ENCODE measurements around the gene PLB1. TPM values are rescaled to one million over a fixed set of nuclear protein-coding genes. Genes with fewer than 3 reads are reported as not detected.

The PLB1 gene
- polyA plus RNA-seq, 2 of the 4 experiments (the other 2 are of a cell fraction), result 0.26 to 1.4 TPM

GRCh38 chr2:28563869-28564268, 68.0 kb downstream of the PLB1 start:
- H3K9me3 ChIP-seq, result no peaks in the 10 kb centered on the region
- POLR2A ChIA-PET, result no interaction called here
- no peak overlapping the region for H3K27ac ChIP-seq
- H3K4me3 ChIP-seq, result no peak overlapping the region
- CTCF ChIA-PET, result interaction anchor here (0.8 to 6.4 kb wide), 5 partner anchors 13 to 190 kb away, joined by 3 to 89 read pairs (median 3); partner anchors contain the start of gene PPP1CB
- FAIRE-seq (no peak), ATAC-seq (no peak), DNase-seq (ENCODE audit: low read depth in 1 of 2, low spot score in 1 of 2) (no peak)
- TF ChIP-seq CTCF (IDR thresholded peaks at IDR 0.05), result no peak
- no peak for TF ChIP-seq ESRRA (IDR thresholded peaks at IDR 0.05; ENCODE audit: borderline replicate concordance, low read length)
- no peak for TF ChIP-seq HOXB5 (CRISPR knock-in tag; IDR thresholded peaks at IDR 0.05)
- TF ChIP-seq GATA3 (IDR thresholded peaks at IDR 0.05; ENCODE audit: borderline replicate concordance), result no peak
- TF ChIP-seq HOXB13 (CRISPR knock-in tag; IDR thresholded peaks at IDR 0.05; ENCODE audit: low read depth), result no peak
- TF ChIP-seq JUN (IDR thresholded peaks at IDR 0.05), result no peak
- TF ChIP-seq TP53 (CRISPR knock-in tag; IDR thresholded peaks at IDR 0.05), result no peak
- TF ChIP-seq CBX2 (IDR thresholded peaks at IDR 0.05; ENCODE audit: borderline replicate concordance, low read depth), result no peak
- no peak for TF ChIP-seq BHLHE40 (IDR thresholded peaks at IDR 0.05; ENCODE audit: low read depth, low read length)
- TF ChIP-seq NFE2L2 (conservative IDR thresholded peaks at IDR 0.05; ENCODE audit: low read length), result no peak
- no peak for TF ChIP-seq POLR2A (IDR thresholded peaks at IDR 0.05; ENCODE audit: low read length)
- no peak for TF ChIP-seq CEBPB (IDR thresholded peaks at IDR 0.05)
- no peak for TF ChIP-seq RNF2 (IDR thresholded peaks at IDR 0.05; ENCODE audit: borderline replicate concordance, low read depth)
- no peak for TF ChIP-seq RARB (CRISPR knock-in tag; IDR thresholded peaks at IDR 0.05)
- H3K4me1 ChIP-seq, result peaks cover 19% of the 10 kb centered on the region
- H3K4me2 ChIP-seq, result no peak overlapping the region
- 19% methylated on average over 1 of the region's 1 CpG for WGBS (ENCODE audit: missing lambda C conversion rate)

GRCh38 chr2:28564346-28564745, 68.5 kb downstream of the PLB1 start:
- TF ChIP-seq, protein P1, sequence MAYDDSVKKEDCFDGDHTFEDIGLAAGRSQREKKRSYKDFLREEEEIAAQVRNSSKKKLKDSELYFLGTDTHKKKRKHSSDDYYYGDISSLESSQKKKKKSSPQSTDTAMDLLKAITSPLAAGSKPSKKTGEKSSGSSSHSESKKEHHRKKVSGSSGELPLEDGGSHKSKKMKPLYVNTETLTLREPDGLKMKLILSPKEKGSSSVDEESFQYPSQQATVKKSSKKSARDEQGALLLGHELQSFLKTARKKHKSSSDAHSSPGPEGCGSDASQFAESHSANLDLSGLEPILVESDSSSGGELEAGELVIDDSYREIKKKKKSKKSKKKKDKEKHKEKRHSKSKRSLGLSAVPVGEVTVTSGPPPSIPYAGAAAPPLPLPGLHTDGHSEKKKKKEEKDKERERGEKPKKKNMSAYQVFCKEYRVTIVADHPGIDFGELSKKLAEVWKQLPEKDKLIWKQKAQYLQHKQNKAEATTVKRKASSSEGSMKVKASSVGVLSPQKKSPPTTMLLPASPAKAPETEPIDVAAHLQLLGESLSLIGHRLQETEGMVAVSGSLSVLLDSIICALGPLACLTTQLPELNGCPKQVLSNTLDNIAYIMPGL (CRISPR knock-in tag; IDR thresholded peaks at IDR 0.05; ENCODE audit: borderline replicate concordance), result no peak
- TF ChIP-seq EHMT2 (IDR thresholded peaks at IDR 0.05; ENCODE audit: low read depth), result no peak
- no peak for TF ChIP-seq FOXS1 (CRISPR knock-in tag; IDR thresholded peaks at IDR 0.05)
- no peak for TF ChIP-seq MAZ (IDR thresholded peaks at IDR 0.05; ENCODE audit: borderline replicate concordance, low read depth, low read length)
- TF ChIP-seq RFX5 (IDR thresholded peaks at IDR 0.05), result no peak
- no peak for TF ChIP-seq EP300 (IDR thresholded peaks at IDR 0.05)
- POLR2A ChIA-PET, result no interaction called here
- no peaks in the 10 kb centered on the region for H3K9me3 ChIP-seq
- DNase-seq (ENCODE audit: low read depth in 1 of 2, low spot score in 1 of 2) (no peak), ATAC-seq (no peak), FAIRE-seq (no peak)
- WGBS (ENCODE audit: missing lambda C conversion rate), result 88% methylated on average over 4 of the region's 4 CpGs
- no peak overlapping the region for H3K27ac ChIP-seq
- CTCF ChIA-PET, result interaction anchor here (0.8 to 6.4 kb wide), 6 partner anchors 8 to 189 kb away, joined by 3 to 89 read pairs (median 5); partner anchors contain the start of gene PPP1CB
- H3K4me2 ChIP-seq, result no peak overlapping the region
- peaks cover 22% of the 10 kb centered on the region for H3K4me1 ChIP-seq
- H3K4me3 ChIP-seq, result no peak overlapping the region

- no peak for ATAC-seq
- ChIA-PET CTCF (interaction anchor here (0.5 to 6.4 kb wide), 11 partner anchors 9 to 842 kb away, joined by 3 to 92 read pairs (median 7); partner anchors contain the start of gene PPP1CB), POLR2A (no interaction called here)
- no peak for DNase-seq (ENCODE audit: low read depth in 1 of 2, low spot score in 1 of 2)
- H3K9me3 ChIP-seq, result peaks cover 2% of the 10 kb centered on the region; the same call in 1 of the 3 replicates
- no peak overlapping the region for H3K4me3 ChIP-seq
- 73% methylated on average over 4 of the region's 4 CpGs for WGBS (ENCODE audit: missing lambda C conversion rate)
- H3K4me2 ChIP-seq, result no peak overlapping the region
- H3K4me1 ChIP-seq, result peaks cover 22% of the 10 kb centered on the region
- TF ChIP-seq, protein P2, sequence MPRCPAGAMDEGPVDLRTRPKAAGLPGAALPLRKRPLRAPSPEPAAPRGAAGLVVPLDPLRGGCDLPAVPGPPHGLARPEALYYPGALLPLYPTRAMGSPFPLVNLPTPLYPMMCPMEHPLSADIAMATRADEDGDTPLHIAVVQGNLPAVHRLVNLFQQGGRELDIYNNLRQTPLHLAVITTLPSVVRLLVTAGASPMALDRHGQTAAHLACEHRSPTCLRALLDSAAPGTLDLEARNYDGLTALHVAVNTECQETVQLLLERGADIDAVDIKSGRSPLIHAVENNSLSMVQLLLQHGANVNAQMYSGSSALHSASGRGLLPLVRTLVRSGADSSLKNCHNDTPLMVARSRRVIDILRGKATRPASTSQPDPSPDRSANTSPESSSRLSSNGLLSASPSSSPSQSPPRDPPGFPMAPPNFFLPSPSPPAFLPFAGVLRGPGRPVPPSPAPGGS (IDR thresholded peaks at IDR 0.05), result no peak
- TF ChIP-seq KDM5A (IDR thresholded peaks at IDR 0.05), result no peak
- no peak for TF ChIP-seq E2F6 (IDR thresholded peaks at IDR 0.05; ENCODE audit: borderline replicate concordance, low read depth)
- no peak for TF ChIP-seq FOSL2 (IDR thresholded peaks at IDR 0.05)
- TF ChIP-seq FOSL2 (CRISPR knock-in tag; IDR thresholded peaks at IDR 0.05), result no peak
- TF ChIP-seq, protein P3, sequence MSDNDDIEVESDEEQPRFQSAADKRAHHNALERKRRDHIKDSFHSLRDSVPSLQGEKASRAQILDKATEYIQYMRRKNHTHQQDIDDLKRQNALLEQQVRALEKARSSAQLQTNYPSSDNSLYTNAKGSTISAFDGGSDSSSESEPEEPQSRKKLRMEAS (IDR thresholded peaks at IDR 0.05), result no peak
- TF ChIP-seq PBX3 (IDR thresholded peaks at IDR 0.05), result no peak
- H3K27ac ChIP-seq, result no peak overlapping the region; a peak in 1 of 6 replicates
- FAIRE-seq, result no peak
Measured at GRCh38 chr2:28565033-28565432, 69.2 kb downstream of the PLB1 start.

All from A549 (cell line).